Esophagus muscularis mucosa (tissue), 4 donors: ENCODE measurements around the gene HOXD13. TPM values are rescaled to one million over a fixed set of nuclear protein-coding genes. Genes with fewer than 3 reads are reported as not detected.

Experiments used
- DNase-seq: peaks from one replicate; pipeline ENCODE4 v3.0.0-alpha.2; 2017; ENCODE audit errors: extremely low spot score
- H3K27ac ChIP-seq, 4 donors: fragments of 200-600 bp; sonication (generic); replicated peaks in 1 of 4; 1 replicate in 3 of 4; 2 replicates in 1 of 4; pipeline ENCODE4 v1.5.1; 2016 to 2019; ENCODE audit warnings: mild to moderate bottlenecking in 1 of 4
- H3K27me3 ChIP-seq, 4 donors: fragments of 200-600 bp; sonication (generic); one replicate each; pipeline versions ENCODE4 v1.5.1 to v1.6.0; 2016 to 2019
- H3K36me3 ChIP-seq, 4 donors: fragments of 200-600 bp; sonication (generic); one replicate each; pipeline ENCODE4 v1.5.1; 2016 to 2019
- H3K4me1 ChIP-seq, 4 donors: fragments of 200-600 bp; sonication (generic); one replicate each; pipeline ENCODE4 v1.5.1; 2016 to 2019
- H3K4me3 ChIP-seq, 4 donors: fragments of 200-600 bp; sonication (generic); 1 replicate in 2 of 4; 2 replicates in 2 of 4; pipeline ENCODE4 v1.5.1; 2016 to 2019; ENCODE audit warnings: mild to moderate bottlenecking in 4 of 4, moderate library complexity in 1 of 4
- H3K9me3 ChIP-seq, 4 donors: fragments of 200-600 bp; sonication (generic); 1 replicate in 3 of 4; 2 replicates in 1 of 4; pipeline ENCODE4 v1.5.1; 2016 to 2019
- CTCF ChIP-seq, 3 experiments: fragments of 200-600 bp in 2 of 3; fragments of 450-650 bp in 1 of 3; sonication (generic) in 2 of 3; IDR thresholded peaks; one replicate each; pipeline ENCODE4 v1.5.1; 2017 to 2019; ENCODE audit warnings: antibody characterized with exemption in 3 of 3, mild to moderate bottlenecking in 2 of 3, moderate library complexity in 1 of 3
- EP300 ChIP-seq: sonication (generic); formaldehyde crosslinking; IDR thresholded peaks from one replicate; pipeline ENCODE4 v1.6.1; 2017; ENCODE audit warnings: antibody characterized with exemption
- POLR2A ChIP-seq: fragments of 450-650 bp; IDR thresholded peaks from one replicate; pipeline ENCODE4 v1.6.1; 2017; ENCODE audit warnings: antibody characterized with exemption, moderate library complexity, mild to moderate bottlenecking, low read depth
- POLR2AphosphoS5 ChIP-seq, 2 donors: sonication (generic); formaldehyde crosslinking; IDR thresholded peaks; one replicate each; pipeline ENCODE4 v1.6.1; 2017; ENCODE audit warnings: antibody characterized with exemption in 2 of 2
- WGBS: methylation state at CpG from one replicate; pipeline ENCODE4 v1.1.5; 2018; 5-methylcytosine and 5-hydroxymethylcytosine counted together
- intact Hi-C: fragments of 100-400 bp; cut with DNase I; formaldehyde crosslinking; loops from one replicate; pipeline ENCODE4 v1.15.1; 2023
- total RNA-seq, 4 donors: library from RNA; depleted of rRNA; stranded (reverse); fragments of >200 nt; gene quantifications; one replicate each; pipeline versions ENCODE4 v1.1.0 to v1.2.1, GENCODE V29; 2016

Gene HOXD13
- total RNA-seq, 4 donors from 2014 or later: not detected

DNA sequence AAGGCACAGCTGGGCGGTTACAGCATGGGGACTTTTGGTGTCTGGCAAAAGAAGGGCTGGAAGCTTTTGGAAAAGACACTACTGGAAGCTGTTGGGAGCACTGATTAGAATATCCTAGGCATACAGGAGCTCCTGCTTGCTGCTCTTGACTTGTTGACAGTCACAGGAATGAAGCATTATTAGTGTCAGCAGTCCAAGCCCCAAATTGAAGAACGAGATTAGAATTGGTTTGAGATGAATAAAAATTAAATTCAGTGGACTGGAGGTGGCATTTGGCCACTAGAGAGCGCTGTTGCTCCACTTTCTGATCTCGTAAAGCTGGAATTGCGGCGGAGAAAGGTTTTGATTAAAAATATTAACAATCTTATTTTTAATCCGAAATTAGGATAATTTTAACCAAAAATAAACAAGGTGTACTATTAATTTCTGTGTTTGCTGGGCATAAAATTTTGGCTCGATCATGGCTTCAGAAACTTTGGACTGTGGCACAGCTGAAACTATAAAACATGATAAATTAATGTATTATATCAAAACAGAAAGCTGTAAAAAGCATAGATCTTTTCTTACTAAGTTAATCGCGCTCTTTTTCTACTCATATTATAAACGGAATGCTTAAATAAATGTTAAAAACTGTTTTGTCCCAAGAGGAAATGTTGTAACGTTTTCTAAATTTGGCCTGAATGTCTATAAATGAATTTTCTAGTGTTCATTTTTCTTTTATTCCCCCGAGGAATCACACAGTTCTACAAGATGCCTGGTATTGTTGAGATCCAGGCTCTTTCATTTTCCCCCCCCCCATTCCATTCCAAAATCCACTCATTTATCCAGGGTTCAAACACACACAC lies 34.6 kb downstream of the HOXD13 start:
- H3K27ac ChIP-seq: no peak overlapping the region
- no peaks in the 10 kb centered on the region for H3K9me3 ChIP-seq
- TF ChIP-seq POLR2A (no peak), CTCF (IDR thresholded peaks at IDR 0.05) (peak; percentile 84 to 90 (median 89)), POLR2AphosphoS5 (IDR thresholded peaks at IDR 0.05) (peak in 1 of 2 donors; percentile 6)
- no peak for DNase-seq
- intact Hi-C loops: loop anchor here (2.0 to 5.0 kb wide), 5 partner anchors 330 to 1020 kb away; no protein-coding TSS in a partner anchor
- 3% methylated on average over 13 of the region's 13 CpGs for WGBS
- no peak overlapping the region for H3K4me3 ChIP-seq
- no peaks in the 10 kb centered on the region for H3K36me3 ChIP-seq
- H3K4me1 ChIP-seq: peaks cover 27 to 61% (median 42%) of the 10 kb centered on the region in 4 donors
- peaks cover 10 to 100% (median 83%) of the 10 kb centered on the region in 4 donors for H3K27me3 ChIP-seq

GRCh38 chr2:176127774-176128072 lies 35.2 kb downstream of the HOXD13 start:
- Histone ChIP-seq H3K4me3 (no peak overlapping the region), H3K9me3 (no peaks in the 10 kb centered on the region), H3K4me1 (peaks cover 22 to 61% (median 38%) of the 10 kb centered on the region in 4 donors), H3K27ac (no peak overlapping the region), H3K27me3 (peaks cover 6 to 100% (median 83%) of the 10 kb centered on the region in 4 donors), H3K36me3 (no peaks in the 10 kb centered on the region)
- TF ChIP-seq POLR2AphosphoS5 (IDR thresholded peaks at IDR 0.05) (no peak), CTCF (IDR thresholded peaks at IDR 0.05) (no peak), EP300 (no peak), POLR2A (no peak)
- intact Hi-C loops: loop anchor here (1.0 to 5.0 kb wide), 6 partner anchors 330 to 1019 kb away; no protein-coding TSS in a partner anchor
- 31% methylated on average over 4 of the region's 4 CpGs for WGBS
- no peak for DNase-seq

- H3K4me3 ChIP-seq: peak overlapping the region; percentile 52 to 61 (median 53)
- no peak for TF ChIP-seq POLR2AphosphoS5 (IDR thresholded peaks at IDR 0.05)
- no peak for TF ChIP-seq POLR2A
- no peak for TF ChIP-seq EP300
- no peak for TF ChIP-seq CTCF (IDR thresholded peaks at IDR 0.05)
Measured at GRCh38 chr2:176128172-176128981, 35.9 kb downstream of the HOXD13 start.

DNA sequence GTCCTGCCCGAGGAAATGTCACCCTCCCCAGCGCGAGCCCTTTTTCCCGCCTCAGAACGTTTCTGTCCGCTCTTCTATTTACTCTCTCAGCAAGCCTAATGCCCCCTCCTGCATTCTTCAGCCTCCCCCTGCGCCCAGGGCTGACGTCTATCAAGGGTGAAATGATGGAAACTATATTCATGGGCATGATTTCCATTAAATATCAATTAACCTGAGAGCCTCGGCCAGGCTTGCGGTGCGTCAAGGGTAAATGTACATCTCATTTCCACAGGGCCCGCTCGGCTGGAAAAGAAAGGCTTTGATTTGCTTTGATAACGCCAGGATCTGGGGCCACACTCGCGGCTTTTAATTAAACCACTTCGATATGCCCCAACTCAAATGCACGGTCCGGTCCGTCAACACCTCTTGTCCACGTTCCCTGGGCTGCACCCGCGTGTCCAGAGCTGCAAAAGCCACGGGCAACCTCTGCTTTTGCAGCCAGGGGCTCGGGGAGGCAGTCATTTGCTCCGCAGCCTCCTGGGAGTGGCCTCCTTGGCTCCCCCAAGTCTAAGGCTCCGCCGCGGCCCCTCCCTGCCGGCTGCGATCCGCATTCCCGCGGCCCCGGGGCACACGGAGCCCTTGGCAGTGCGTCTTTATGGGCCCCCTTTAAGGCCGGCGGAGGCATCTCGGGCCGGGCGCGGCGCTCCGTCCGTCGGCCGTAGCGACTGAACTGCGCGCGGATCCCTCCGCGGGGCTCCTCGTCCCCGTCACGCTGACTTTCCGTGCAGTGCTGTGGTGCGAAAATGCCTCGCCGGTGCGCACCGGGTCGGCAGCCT lies 36.7 kb downstream of the HOXD13 start, which contains the start of gene HOXD8:
HOXD8 (plus strand) TSS at position 724 of the 815 bp plus-strand sequence. CDS start 662 bp downstream, outside the sequence.
- no peak for TF ChIP-seq EP300
- TF ChIP-seq POLR2AphosphoS5 (IDR thresholded peaks at IDR 0.05): peak; percentile 42 to 52
- Histone ChIP-seq H3K27ac (peak within 1 kb of the TSS; percentile 56 to 78 (median 71)), H3K4me3 (peak within 1 kb of the TSS; percentile 52 to 61 (median 53)), H3K27me3 (peaks cover 0 to 100% (median 78%) of the 10 kb centered on the region in 4 donors), H3K4me1 (peaks cover 14 to 49% (median 26%) of the 10 kb centered on the region in 4 donors), H3K36me3 (no peaks in the 10 kb centered on the region), H3K9me3 (no peaks in the 10 kb centered on the region)
- no peak for DNase-seq
- WGBS: 13% methylated on average over 28 of the region's 64 CpGs
- intact Hi-C loops: loop anchor here (1.0 to 5.0 kb wide), 5 partner anchors 328 to 688 kb away; no protein-coding TSS in a partner anchor

More at GRCh38 chr2:176128172-176128981, 35.9 kb downstream of the HOXD13 start:
- WGBS: 34% methylated on average over 37 of the region's 49 CpGs
- H3K27ac ChIP-seq: peak overlapping the region; percentile 56 to 78 (median 71)
- H3K4me1 ChIP-seq: peaks cover 15 to 56% (median 32%) of the 10 kb centered on the region in 4 donors
- peaks cover 0 to 100% (median 82%) of the 10 kb centered on the region in 4 donors for H3K27me3 ChIP-seq
- no peak for DNase-seq
- intact Hi-C loops: loop anchor here (1.0 to 5.0 kb wide), 5 partner anchors 329 to 689 kb away; no protein-coding TSS in a partner anchor
- no peaks in the 10 kb centered on the region for H3K36me3 ChIP-seq
- H3K9me3 ChIP-seq: no peaks in the 10 kb centered on the region
